ENCODE measurements around the gene NR3C2.

The NR3C2 gene

DNA sequence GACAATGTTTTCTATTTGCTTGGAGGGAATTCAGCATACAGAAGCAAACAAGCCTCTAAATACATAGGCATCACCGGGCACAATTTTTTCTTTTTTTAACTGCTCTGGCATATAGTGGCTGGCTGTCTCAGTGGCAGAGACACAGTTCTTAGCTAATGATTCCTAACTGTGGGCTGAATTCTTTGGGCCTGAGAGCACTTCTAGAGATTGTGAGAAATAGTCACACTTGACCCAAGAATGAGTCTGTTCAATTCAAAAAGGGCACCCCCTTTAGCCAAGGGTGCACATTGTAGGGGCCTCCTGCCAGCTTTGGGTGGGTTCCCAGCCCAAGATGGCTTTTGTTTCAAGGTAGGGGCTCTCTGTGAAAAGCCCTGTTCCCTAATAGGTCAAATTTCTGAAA, 364.6 kb downstream of the NR3C2 start:
- no peak for DNase-seq (ENCODE audit: low read depth in 2 of 2)

- no peak for DNase-seq (ENCODE audit: low read depth in 2 of 2)
Measured at GRCh38 chr4:148076964-148077363, 365.2 kb downstream of the NR3C2 start.

GRCh38 chr4:148075438-148075837, 366.8 kb downstream of the NR3C2 start:
- no peak for DNase-seq (ENCODE audit: low read depth in 2 of 2)

GRCh38 chr4:148074462-148074861, 367.8 kb downstream of the NR3C2 start:
- DNase-seq (ENCODE audit: low read depth in 2 of 2), result no peak

DNA sequence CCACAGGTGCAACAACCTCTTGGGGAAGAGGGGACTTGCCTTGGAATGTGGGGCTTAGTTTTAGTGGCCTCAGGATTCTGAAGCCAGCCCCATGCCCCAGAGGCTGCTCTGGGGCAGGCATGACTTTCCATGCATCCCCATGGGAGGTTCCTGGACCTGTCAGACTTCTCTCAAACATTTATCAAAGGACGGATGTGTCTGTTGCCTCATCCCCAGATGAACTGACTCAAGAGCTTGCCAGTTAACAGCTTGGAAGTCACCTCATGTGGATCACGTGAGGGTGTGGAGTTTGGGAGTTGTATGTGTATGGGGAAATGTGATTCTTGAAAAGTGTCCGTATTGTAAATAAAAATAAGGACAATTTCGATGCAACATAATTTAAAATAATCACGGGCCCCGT, 368.9 kb downstream of the NR3C2 start:
- no peak for DNase-seq (ENCODE audit: low read depth in 2 of 2)

GRCh38 chr4:148072789-148073188, 369.4 kb downstream of the NR3C2 start:
- DNase-seq (ENCODE audit: low read depth in 2 of 2), result no peak

GRCh38 chr4:148071009-148071408, 371.2 kb downstream of the NR3C2 start:
- DNase-seq (ENCODE audit: low read depth in 2 of 2), result no peak

- DNase-seq (ENCODE audit: low read depth in 2 of 2), result no peak
Measured at GRCh38 chr4:148069895-148070178, 372.4 kb downstream of the NR3C2 start.

- DNase-seq (ENCODE audit: low read depth in 2 of 2), result no peak
Measured at GRCh38 chr4:148069086-148069894, 372.9 kb downstream of the NR3C2 start.

- no peak for DNase-seq (ENCODE audit: low read depth in 2 of 2)
Measured at GRCh38 chr4:148068065-148068911, 373.9 kb downstream of the NR3C2 start.

- DNase-seq (ENCODE audit: low read depth in 2 of 2), result no peak
Measured at GRCh38 chr4:148067301-148067916, 374.8 kb downstream of the NR3C2 start.

- no peak for DNase-seq (ENCODE audit: low read depth in 2 of 2)
Measured at GRCh38 chr4:148065075-148065474, 377.1 kb downstream of the NR3C2 start.

DNA sequence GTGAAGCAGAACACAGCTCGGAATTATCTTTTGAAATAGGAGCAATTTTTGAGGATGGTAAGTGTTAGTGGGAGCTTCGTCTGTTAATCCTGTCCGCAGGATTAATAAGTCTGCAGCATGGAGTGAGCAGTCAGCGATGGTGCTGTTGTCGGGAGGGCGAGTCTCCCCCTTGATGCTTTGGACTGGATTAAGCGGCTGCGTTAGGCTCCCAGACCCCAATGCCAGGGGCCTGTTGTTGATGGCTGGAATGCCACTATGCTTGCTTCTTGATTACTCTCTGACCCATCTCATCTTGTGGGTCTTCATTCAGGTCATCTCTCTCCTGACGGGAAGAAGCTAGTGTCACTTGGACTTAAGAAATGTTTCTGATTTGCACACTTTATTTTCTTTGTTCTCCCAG, 377.8 kb downstream of the NR3C2 start:
- no peak for DNase-seq (ENCODE audit: low read depth in 2 of 2)

- DNase-seq (ENCODE audit: low read depth in 2 of 2), result no peak
Measured at GRCh38 chr4:148062301-148062950, 379.8 kb downstream of the NR3C2 start.

GRCh38 chr4:148061795-148062194, 380.4 kb downstream of the NR3C2 start:
- no peak for DNase-seq (ENCODE audit: low read depth in 2 of 2)

- no peak for DNase-seq (ENCODE audit: low read depth in 2 of 2)
Measured at GRCh38 chr4:148061141-148061481, 381.1 kb downstream of the NR3C2 start.

DNA sequence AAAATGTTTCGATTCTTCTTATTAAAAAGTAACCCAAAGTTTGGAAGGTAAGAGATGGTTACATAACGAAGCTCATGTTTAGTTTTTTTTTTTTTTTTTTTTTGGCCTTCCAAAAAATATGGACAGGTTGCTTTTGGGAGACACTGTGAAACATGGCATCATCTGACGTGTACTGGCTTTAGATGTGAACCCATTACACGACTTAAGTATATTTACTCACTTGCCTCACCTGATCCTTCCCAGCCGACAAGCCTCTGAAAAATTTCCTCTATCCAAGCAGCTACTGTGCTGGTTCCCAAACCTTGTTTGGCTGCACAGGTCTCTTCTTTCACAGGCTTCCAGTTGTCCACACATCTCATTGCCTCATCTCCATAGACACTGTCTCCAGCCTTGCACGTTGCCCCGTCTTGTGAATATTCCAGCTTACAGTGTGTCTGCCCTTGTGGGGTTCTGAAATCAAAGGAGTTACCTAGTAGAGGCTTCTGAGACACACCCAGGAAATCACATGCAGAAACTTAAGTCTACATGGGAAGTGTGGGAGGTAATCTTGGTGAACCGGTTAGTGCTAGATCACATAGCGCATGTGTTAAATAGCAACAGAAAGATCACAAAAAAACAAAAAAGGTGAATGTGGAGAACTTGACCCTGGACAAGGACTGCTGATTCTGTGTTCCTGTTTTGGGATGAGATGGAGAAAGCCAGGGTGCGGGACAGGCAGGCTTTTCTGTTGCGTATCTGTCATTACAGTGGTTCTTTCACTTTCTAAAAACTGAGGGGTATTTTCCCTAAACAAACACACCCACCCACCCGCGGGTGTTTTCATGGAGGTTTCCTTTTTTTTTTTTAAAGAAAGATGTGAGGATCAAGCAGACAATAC, 381.7 kb downstream of the NR3C2 start:
- no peak for DNase-seq (ENCODE audit: low read depth in 2 of 2)

DNA sequence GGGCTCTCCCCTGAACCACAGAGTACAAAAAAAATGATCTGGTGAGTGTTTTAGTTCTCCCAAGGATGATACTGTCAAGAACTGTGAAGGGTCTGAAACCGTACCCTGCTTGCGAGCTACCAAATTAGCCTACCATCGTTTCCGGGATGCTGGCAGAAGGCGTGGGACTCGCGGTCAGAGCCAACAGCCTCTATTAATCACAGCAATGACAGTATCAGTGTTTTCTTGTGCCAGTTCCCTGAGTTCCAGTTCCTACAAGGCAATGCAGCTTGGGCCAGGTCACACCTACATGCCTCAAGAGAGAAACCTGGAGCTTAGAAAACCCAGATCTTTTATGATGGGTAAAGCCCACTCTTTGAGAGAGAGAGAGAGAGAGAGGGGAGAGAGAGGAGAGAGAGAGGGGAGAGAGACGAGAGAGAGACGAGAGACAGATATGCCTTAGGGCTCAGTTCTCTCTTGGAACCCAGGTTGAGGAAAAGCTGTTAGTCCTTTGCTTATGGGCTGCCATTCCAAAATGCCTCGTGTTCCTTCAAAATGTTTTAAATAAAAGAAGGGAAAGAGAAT, 382.5 kb downstream of the NR3C2 start:
- DNase-seq (ENCODE audit: low read depth in 2 of 2), result no peak

DNA sequence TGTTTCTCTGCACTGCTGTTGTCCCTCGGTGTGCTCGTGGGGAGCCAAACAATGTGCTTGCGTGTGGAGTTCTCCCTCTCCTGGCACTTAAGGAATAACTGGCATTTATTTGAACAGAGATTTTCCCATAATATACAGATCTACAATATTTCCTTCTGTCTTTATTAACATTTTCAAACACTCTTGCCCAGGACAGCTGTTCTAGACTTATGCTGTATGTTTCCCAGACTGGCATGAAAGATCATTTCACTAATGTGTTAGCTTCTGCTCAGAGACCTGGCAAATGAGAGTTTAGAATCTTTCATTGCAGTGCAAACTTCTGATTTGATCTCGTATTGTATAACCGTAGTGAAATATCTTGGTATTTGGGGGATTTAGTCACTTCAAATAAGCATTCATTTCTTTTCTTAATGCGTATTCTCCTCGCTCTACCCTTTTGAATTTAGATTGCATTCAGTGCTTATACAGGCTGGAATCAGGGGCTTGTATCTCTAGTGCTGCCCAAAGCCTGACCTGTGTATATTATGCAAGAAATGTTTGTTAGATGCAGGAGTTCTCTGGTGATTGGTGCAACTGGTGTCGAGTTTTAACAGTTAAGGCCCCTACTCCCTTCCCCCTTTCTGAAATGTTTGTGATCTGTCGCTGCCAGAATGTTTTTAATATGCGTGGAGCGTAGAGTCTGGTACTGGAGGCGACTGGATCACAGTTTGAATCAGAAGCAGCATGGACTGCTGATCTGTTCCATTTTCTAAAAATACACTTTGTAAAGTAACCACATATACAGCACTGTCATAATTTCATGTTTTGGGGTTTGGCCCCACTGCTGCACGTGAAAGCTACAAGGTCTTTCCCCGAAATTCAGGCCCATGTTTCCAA, 384.0 kb downstream of the NR3C2 start:
- DNase-seq (ENCODE audit: low read depth in 2 of 2), result no peak

GRCh38 chr4:148057516-148057915, 384.7 kb downstream of the NR3C2 start:
- DNase-seq (ENCODE audit: low read depth in 2 of 2), result no peak

Data from activated CD4-positive, alpha-beta T cell treated with anti-CD3 and anti-CD28 coated beads for 24 hours (primary cell).